Effector memory CD8-positive, alpha-beta T cell (primary cell): ENCODE data around the gene CWC22.
"Not testable (repeated sequence)": the region's sequence is repeated elsewhere in the genome, so short reads cannot be mapped to it uniquely, and the experiment has no call there.

Source experiments
- ATAC-seq: fragments of 150-1000 bp; cut with Tn5 transposase; replicated peaks from 2 replicates; pipeline ENCODE4 v1.10.0; 2021; ENCODE audit warnings: mild to moderate bottlenecking, moderate library complexity
- DNase-seq, 3 experiments: peaks; one replicate each; pipeline ENCODE4 v3.0.0; 2021
- H3K27ac Mint-ChIP-seq, 2 donors: one replicate each; pipeline ENCODE4 v1.8.0; 2022; ENCODE audit warnings: mild to moderate bottlenecking in 2 of 2, mixed read lengths in 2 of 2, moderate library complexity in 2 of 2
- H3K27me3 Mint-ChIP-seq, 2 donors: one replicate each; pipeline ENCODE4 v1.8.0; 2022; ENCODE audit warnings: mixed read lengths in 2 of 2
- H3K36me3 Mint-ChIP-seq: one replicate; pipeline ENCODE4 v1.8.0; 2022; ENCODE audit warnings: mild to moderate bottlenecking, moderate library complexity, mixed read lengths; ENCODE audit not compliant: insufficient read depth
- H3K4me1 Mint-ChIP-seq, 2 donors: one replicate each; pipeline ENCODE4 v1.8.0; 2022; ENCODE audit warnings: low read depth in 2 of 2, mixed read lengths in 2 of 2
- H3K4me3 Mint-ChIP-seq, 2 donors: one replicate each; pipeline ENCODE4 v1.8.0; 2022; ENCODE audit warnings: mild to moderate bottlenecking in 2 of 2, mixed read lengths in 2 of 2, moderate library complexity in 2 of 2
- H3K9me3 Mint-ChIP-seq, 2 donors: one replicate each; pipeline ENCODE4 v1.8.0; 2022; ENCODE audit warnings: mixed read lengths in 2 of 2

CWC22 gene

DNA sequence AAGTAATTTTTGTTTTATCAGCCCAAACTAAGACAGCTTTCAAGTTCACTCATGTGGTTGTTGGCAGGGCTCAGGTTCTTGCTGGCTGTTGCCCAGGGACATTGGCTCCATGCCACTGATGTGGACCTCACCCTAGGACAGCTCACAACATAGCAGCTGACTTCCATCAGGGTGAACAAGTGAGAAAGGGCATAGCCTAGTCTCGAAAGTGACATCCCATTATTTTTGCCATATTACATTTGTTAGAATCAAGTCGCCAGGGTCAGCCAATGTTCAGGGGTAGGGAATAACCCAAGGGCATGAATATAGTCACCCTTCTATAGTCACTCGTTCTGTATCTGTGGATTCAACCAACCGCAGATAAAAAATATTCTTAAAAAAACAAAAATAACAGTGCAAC is 10.7 kb upstream of the CWC22 start:
- Mint-ChIP-seq H3K27ac (no peak overlapping the region), H3K4me3 (no peak overlapping the region), H3K27me3 (peaks cover 34 to 52% of the 10 kb centered on the region in 2 donors), H3K36me3 (no peaks in the 10 kb centered on the region), H3K9me3 (no peaks in the 10 kb centered on the region), H3K4me1 (no peaks in the 10 kb centered on the region)
- DNase-seq (no peak), ATAC-seq (no peak)

DNA sequence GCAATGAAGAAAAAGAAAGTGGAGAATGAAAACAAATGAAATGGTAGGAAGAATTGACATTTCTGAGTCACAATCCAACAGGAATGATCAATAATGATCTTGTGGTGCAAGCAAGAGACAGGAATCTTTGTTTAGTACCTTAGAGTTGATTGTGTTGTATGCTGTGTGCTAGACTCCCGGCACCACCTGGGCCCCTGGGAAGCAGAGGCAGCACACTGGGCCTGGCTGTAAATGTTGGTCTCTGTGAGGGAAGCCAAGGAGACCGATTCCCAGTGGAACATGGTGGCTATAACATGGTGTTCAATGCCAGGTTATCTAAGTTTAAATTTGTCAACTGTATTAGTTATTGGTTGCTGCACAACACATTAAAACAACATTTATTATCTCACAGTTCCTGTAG is 9.8 kb upstream of the CWC22 start:
- no peaks in the 10 kb centered on the region for H3K4me1 Mint-ChIP-seq
- ATAC-seq, result no peak
- no peak overlapping the region for H3K27ac Mint-ChIP-seq
- no peaks in the 10 kb centered on the region for H3K9me3 Mint-ChIP-seq
- DNase-seq, result no peak
- H3K4me3 Mint-ChIP-seq, result no peak overlapping the region
- H3K36me3 Mint-ChIP-seq, result no peaks in the 10 kb centered on the region
- peaks cover 26 to 45% of the 10 kb centered on the region in 2 donors for H3K27me3 Mint-ChIP-seq

- no peaks in the 10 kb centered on the region for H3K9me3 Mint-ChIP-seq
- ATAC-seq (no peak), DNase-seq (no peak)
- H3K27ac Mint-ChIP-seq, result no peak overlapping the region
- H3K4me3 Mint-ChIP-seq, result no peak overlapping the region
- no peaks in the 10 kb centered on the region for H3K36me3 Mint-ChIP-seq
- peaks cover 26 to 45% of the 10 kb centered on the region in 2 donors for H3K27me3 Mint-ChIP-seq
- H3K4me1 Mint-ChIP-seq, result no peaks in the 10 kb centered on the region
These were observed 9.0 kb upstream of the CWC22 start for GRCh38 chr2:180015951-180016709.

- H3K4me1 Mint-ChIP-seq, result peaks cover 0 to under 1% of the 10 kb centered on the region in 2 donors
- no peak overlapping the region for H3K4me3 Mint-ChIP-seq
- no peaks in the 10 kb centered on the region for H3K9me3 Mint-ChIP-seq
- no peak for ATAC-seq
- no peak for DNase-seq
- no peak overlapping the region for H3K27ac Mint-ChIP-seq
- H3K27me3 Mint-ChIP-seq, result peaks cover 14 to 32% of the 10 kb centered on the region in 2 donors
- no peaks in the 10 kb centered on the region for H3K36me3 Mint-ChIP-seq
These were observed 5.4 kb upstream of the CWC22 start for GRCh38 chr2:180012523-180012922.

DNA sequence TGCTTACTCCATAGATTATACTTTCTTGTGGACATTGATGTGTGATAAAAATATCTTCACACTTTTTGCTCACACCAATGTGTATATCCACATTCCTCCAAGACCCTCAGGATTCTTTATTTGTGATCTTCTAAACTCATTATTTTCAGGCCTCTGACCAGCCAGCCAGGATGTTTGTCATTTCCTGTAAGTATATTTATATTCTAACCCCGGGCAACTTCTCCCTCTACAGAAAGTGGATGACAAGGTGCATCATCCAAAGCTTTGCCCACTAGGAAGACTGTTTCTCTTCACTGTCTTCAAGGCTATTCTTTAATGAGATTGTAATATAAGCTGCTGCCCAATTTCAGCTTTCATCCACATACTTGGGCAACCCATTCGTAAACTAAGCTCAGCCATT is 3.6 kb upstream of the CWC22 start:
- DNase-seq (no peak), ATAC-seq (no peak)
- Mint-ChIP-seq H3K27ac (no peak overlapping the region), H3K36me3 (peaks cover 8% of the 10 kb centered on the region), H3K9me3 (no peaks in the 10 kb centered on the region), H3K4me1 (peaks cover 12 to 15% of the 10 kb centered on the region in 2 donors), H3K4me3 (no peak overlapping the region), H3K27me3 (peaks cover 10 to 18% of the 10 kb centered on the region in 2 donors)

- no peak for DNase-seq
- H3K27ac Mint-ChIP-seq, result peak overlapping the region; percentile 100
These were observed 866 bp downstream of the CWC22 start for GRCh38 chr2:180006231-180006630.

DNA sequence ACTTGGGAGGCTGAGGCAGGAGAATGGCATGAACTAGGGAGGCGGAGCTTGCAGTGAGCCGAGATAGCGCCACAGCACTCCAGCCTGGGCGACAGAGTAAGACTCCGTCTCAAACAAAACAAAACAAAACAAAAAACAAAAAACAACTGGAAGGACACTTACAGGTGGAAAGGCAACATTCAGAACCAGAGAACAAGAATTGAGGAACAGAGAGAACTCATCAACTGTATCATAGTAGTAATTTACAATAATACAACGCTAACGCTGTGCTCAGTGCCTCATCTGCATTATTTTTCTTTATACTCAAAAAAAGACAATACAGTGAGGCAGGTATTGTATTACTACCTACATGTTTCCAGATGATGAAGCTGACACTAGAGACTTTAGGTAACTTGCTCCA is 1.6 kb downstream of the CWC22 start:
- peaks cover 17% of the 10 kb centered on the region for H3K36me3 Mint-ChIP-seq
- H3K9me3 Mint-ChIP-seq, ATAC-seq, H3K27me3 Mint-ChIP-seq, DNase-seq: not testable (repeated sequence)
- peaks cover 34 to 51% of the 10 kb centered on the region in 2 donors for H3K4me1 Mint-ChIP-seq
- peak overlapping the region; percentile 100 for H3K27ac Mint-ChIP-seq
- H3K4me3 Mint-ChIP-seq, result peak overlapping the region; percentile 60 to 98

More at GRCh38 chr2:180006231-180006630, 866 bp downstream of the CWC22 start:
- no peaks in the 10 kb centered on the region for H3K27me3 Mint-ChIP-seq
- ATAC-seq, result no peak
- peak overlapping the region; percentile 98 to 100 for H3K4me3 Mint-ChIP-seq
- peaks cover 17% of the 10 kb centered on the region for H3K36me3 Mint-ChIP-seq
- peaks cover 34 to 47% of the 10 kb centered on the region in 2 donors for H3K4me1 Mint-ChIP-seq
- no peaks in the 10 kb centered on the region for H3K9me3 Mint-ChIP-seq

DNA sequence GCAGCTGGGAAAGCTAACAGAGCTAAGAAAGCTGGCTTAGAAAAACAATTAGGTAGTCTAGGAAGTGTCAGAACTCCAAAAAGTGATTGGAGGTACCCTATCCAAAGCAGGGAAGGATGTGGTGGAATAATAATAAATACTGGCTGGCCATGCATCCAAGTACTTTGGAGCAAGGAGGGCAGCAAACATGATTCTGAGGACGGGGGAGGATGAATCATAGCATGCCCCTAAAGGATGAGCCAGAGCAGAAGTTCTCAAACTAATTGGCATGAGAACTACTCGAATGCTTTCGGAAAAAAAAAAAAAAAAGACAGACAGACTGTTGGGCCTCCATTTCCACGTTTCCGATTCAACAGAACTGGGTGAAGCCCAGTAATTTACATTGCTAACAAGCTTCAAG is 2.4 kb downstream of the CWC22 start:
- DNase-seq, result no peak
- H3K4me1 Mint-ChIP-seq, result peaks cover 34 to 53% of the 10 kb centered on the region in 2 donors
- H3K27me3 Mint-ChIP-seq, result no peaks in the 10 kb centered on the region
- H3K36me3 Mint-ChIP-seq, result peaks cover 17% of the 10 kb centered on the region
- H3K4me3 Mint-ChIP-seq, result peak overlapping the region; percentile 60 to 98
- no peak for ATAC-seq
- no peaks in the 10 kb centered on the region for H3K9me3 Mint-ChIP-seq
- peak overlapping the region; percentile 27 to 100 for H3K27ac Mint-ChIP-seq

- Mint-ChIP-seq H3K27me3 (no peaks in the 10 kb centered on the region), H3K27ac (no peak overlapping the region), H3K4me1 (peaks cover 34 to 56% of the 10 kb centered on the region in 2 donors), H3K4me3 (no peak overlapping the region), H3K9me3 (no peaks in the 10 kb centered on the region), H3K36me3 (peaks cover 17% of the 10 kb centered on the region)
- no peak for DNase-seq
- ATAC-seq, result no peak
These were observed 3.5 kb downstream of the CWC22 start for GRCh38 chr2:180003559-180003958.

DNA sequence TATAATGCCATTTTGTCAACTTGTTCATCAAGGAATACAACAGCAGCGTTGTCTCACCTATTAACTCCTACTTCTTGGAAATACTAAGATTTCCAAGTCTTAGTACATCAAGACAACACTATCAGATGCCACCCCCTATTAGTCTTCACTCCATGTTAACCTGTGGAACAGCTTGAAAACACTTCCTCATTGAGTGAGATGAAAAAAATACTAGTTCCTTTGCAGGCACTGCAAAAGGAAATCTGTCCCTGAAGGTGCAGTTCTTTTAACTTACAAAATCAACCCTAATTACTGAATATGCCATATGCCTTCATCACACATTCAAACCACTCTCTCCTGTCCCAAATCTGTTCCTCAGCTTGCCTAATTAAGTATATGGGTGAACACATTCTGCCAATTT is 4.0 kb downstream of the CWC22 start:
- Mint-ChIP-seq H3K36me3 (peaks cover 17% of the 10 kb centered on the region), H3K4me1 (peaks cover 37 to 60% of the 10 kb centered on the region in 2 donors), H3K4me3 (no peak overlapping the region), H3K27ac (no peak overlapping the region), H3K9me3 (no peaks in the 10 kb centered on the region), H3K27me3 (no peaks in the 10 kb centered on the region)
- ATAC-seq, result no peak
- no peak for DNase-seq

- ATAC-seq (no peak), DNase-seq (no peak)
- Mint-ChIP-seq H3K4me1 (peaks cover 34 to 59% of the 10 kb centered on the region in 2 donors), H3K27me3 (no peaks in the 10 kb centered on the region), H3K27ac (no peak overlapping the region), H3K36me3 (peaks cover 17% of the 10 kb centered on the region), H3K4me3 (no peak overlapping the region), H3K9me3 (no peaks in the 10 kb centered on the region)
These were observed 4.8 kb downstream of the CWC22 start for GRCh38 chr2:180002198-180002770.

- peaks cover 30 to 58% of the 10 kb centered on the region in 2 donors for H3K4me1 Mint-ChIP-seq
These were observed 5.4 kb downstream of the CWC22 start for GRCh38 chr2:180001726-180002125.

DNA sequence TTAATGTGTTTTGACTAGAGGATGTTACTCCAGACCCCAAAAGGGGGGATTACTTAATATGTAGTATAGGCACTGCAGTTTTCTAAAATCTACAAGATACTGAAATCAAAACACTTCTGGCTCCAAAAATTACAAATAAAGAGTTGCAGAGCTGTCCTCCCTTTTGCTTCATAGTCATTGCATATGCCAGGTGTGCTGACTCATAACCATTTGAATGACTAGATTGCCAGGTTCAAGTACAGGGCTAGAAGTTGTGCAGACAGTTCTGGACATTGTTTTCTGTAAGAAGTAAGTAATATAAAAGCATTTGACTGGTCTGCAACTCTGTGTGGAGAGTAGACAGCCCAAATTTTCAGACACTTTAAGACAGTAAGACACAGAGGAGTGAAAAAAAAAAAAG is 6.7 kb downstream of the CWC22 start:
- Mint-ChIP-seq H3K4me1 (peaks cover 26 to 60% of the 10 kb centered on the region in 2 donors), H3K27me3 (no peaks in the 10 kb centered on the region), H3K9me3 (no peaks in the 10 kb centered on the region), H3K36me3 (peaks cover 8% of the 10 kb centered on the region), H3K27ac (peak overlapping the region in 1 of 2 donors; percentile 19), H3K4me3 (no peak overlapping the region)
- DNase-seq, result no peak
- no peak for ATAC-seq

More at GRCh38 chr2:180001726-180002125, 5.4 kb downstream of the CWC22 start:
- Mint-ChIP-seq H3K27ac (peak overlapping the region in 1 of 2 donors; percentile 11), H3K36me3 (peaks cover 12% of the 10 kb centered on the region), H3K27me3 (no peaks in the 10 kb centered on the region), H3K4me3 (no peak overlapping the region), H3K9me3 (no peaks in the 10 kb centered on the region)
- no peak for DNase-seq
- ATAC-seq, result no peak

DNA sequence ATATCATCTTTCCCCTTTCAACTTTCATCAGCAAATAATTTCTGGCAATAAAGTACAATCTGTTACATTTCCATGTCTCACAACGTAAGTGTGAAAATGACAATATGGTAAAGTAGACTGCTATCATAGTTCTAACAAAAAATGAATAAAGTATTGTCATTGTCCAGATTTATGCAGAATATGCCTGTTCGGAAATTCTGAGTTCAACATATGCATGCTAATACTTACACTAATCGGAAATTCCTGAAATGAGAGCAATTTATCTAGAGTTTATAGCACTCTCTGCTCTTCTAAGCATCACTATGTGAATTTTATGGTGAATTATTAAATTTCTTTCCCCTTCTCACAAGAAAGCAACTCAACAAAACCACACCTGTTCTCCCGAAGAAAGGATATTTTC is 8.1 kb downstream of the CWC22 start:
- H3K9me3 Mint-ChIP-seq, result no peaks in the 10 kb centered on the region
- peak overlapping the region in 1 of 2 donors; percentile 25 for H3K27ac Mint-ChIP-seq
- H3K36me3 Mint-ChIP-seq, result no peaks in the 10 kb centered on the region
- H3K4me1 Mint-ChIP-seq, result peaks cover 27 to 61% of the 10 kb centered on the region in 2 donors
- H3K4me3 Mint-ChIP-seq, result no peak overlapping the region
- DNase-seq, result no peak
- H3K27me3 Mint-ChIP-seq, result no peaks in the 10 kb centered on the region
- no peak for ATAC-seq
